ENCODE results near the gene TOMM70. TPM values are rescaled to one million over a fixed set of nuclear protein-coding genes. Genes with fewer than 3 reads are reported as not detected.

Gene TOMM70
- total RNA-seq, 1 experiment from 2014 or later: 59.2 TPM

GRCh38 chr3:100334488-100335351, 66.2 kb downstream of the TOMM70 start, which contains the start of gene NIT2:
Gene NIT2 (plus strand): TSS chr3:100334757. CDS start chr3:100334792, 35 bp downstream.
- ChIA-PET POLR2A (interaction anchor here (0.6 to 2.5 kb wide), 5 partner anchors 30 to 443 kb away, joined by 3 to 15 read pairs (median 3); partner anchors contain the start of genes LNP1 and TOMM70), CTCF (interaction anchor here (0.9 to 1.2 kb wide), 5 partner anchors 12 to 268 kb away, joined by 3 to 4 read pairs (median 4); no protein-coding TSS in a partner anchor)
- Mint-ChIP-seq H3K27ac (peak within 1 kb of the TSS; percentile 73), H3K27me3 (ENCODE audit: low read depth) (peaks cover 17% of the 10 kb centered on the region), H3K9me3 (no peaks in the 10 kb centered on the region), H3K36me3 (no peaks in the 10 kb centered on the region), H3K4me1 (peaks cover 17% of the 10 kb centered on the region), H3K4me3 (peak within 1 kb of the TSS; percentile 85)
- ATAC-seq: peak; percentile 96
- peak; percentile 95 for DNase-seq (ENCODE audit: low spot score)
- TF ChIP-seq RORB (CRISPR knock-in tag; IDR thresholded peaks at IDR 0.05) (no peak), RELA (CRISPR knock-in tag; IDR thresholded peaks at IDR 0.05; ENCODE audit: borderline replicate concordance) (no peak), MXD4 (CRISPR knock-in tag; IDR thresholded peaks at IDR 0.05; ENCODE audit: borderline replicate concordance) (no peak), SMAD3 (CRISPR knock-in tag; IDR thresholded peaks at IDR 0.05; ENCODE audit: borderline replicate concordance) (no peak), ZBTB21 (CRISPR knock-in tag; IDR thresholded peaks at IDR 0.05; ENCODE audit: borderline replicate concordance) (no peak), OVOL2 (CRISPR knock-in tag; IDR thresholded peaks at IDR 0.05; ENCODE audit: borderline replicate concordance) (no peak), ZNF396 (CRISPR knock-in tag; IDR thresholded peaks at IDR 0.05; ENCODE audit: borderline replicate concordance) (no peak), SP1 (CRISPR knock-in tag; conservative IDR thresholded peaks at IDR 0.05) (peak; percentile 55), ZNF232 (CRISPR knock-in tag; IDR thresholded peaks at IDR 0.05) (no peak), JAZF1 (CRISPR knock-in tag; IDR thresholded peaks at IDR 0.05) (no peak), IRF2 (CRISPR knock-in tag; IDR thresholded peaks at IDR 0.05; ENCODE audit: borderline replicate concordance, low read depth) (no peak), JUN (CRISPR knock-in tag; IDR thresholded peaks at IDR 0.05) (no peak), GTF2I (CRISPR knock-in tag; conservative IDR thresholded peaks at IDR 0.05) (no peak), ZNF121 (CRISPR knock-in tag; IDR thresholded peaks at IDR 0.05) (no peak), USF1 (CRISPR knock-in tag; IDR thresholded peaks at IDR 0.05) (no peak), NFATC4 (CRISPR knock-in tag; IDR thresholded peaks at IDR 0.05) (no peak), ATF3 (CRISPR knock-in tag; conservative IDR thresholded peaks at IDR 0.05) (no peak), EMX1 (CRISPR knock-in tag; IDR thresholded peaks at IDR 0.05) (no peak), NR3C1 (CRISPR knock-in tag; conservative IDR thresholded peaks at IDR 0.05; ENCODE audit: low read depth) (no peak), NFE2L1 (CRISPR knock-in tag; IDR thresholded peaks at IDR 0.05) (peak; percentile 74; the same call in 1 of the 2 replicates), TEAD4 (CRISPR knock-in tag; IDR thresholded peaks at IDR 0.05) (no peak)
- TF ChIP-seq, protein P1, sequence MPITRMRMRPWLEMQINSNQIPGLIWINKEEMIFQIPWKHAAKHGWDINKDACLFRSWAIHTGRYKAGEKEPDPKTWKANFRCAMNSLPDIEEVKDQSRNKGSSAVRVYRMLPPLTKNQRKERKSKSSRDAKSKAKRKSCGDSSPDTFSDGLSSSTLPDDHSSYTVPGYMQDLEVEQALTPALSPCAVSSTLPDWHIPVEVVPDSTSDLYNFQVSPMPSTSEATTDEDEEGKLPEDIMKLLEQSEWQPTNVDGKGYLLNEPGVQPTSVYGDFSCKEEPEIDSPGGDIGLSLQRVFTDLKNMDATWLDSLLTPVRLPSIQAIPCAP (CRISPR knock-in tag; IDR thresholded peaks at IDR 0.05): no peak
- TF ChIP-seq, protein P2, sequence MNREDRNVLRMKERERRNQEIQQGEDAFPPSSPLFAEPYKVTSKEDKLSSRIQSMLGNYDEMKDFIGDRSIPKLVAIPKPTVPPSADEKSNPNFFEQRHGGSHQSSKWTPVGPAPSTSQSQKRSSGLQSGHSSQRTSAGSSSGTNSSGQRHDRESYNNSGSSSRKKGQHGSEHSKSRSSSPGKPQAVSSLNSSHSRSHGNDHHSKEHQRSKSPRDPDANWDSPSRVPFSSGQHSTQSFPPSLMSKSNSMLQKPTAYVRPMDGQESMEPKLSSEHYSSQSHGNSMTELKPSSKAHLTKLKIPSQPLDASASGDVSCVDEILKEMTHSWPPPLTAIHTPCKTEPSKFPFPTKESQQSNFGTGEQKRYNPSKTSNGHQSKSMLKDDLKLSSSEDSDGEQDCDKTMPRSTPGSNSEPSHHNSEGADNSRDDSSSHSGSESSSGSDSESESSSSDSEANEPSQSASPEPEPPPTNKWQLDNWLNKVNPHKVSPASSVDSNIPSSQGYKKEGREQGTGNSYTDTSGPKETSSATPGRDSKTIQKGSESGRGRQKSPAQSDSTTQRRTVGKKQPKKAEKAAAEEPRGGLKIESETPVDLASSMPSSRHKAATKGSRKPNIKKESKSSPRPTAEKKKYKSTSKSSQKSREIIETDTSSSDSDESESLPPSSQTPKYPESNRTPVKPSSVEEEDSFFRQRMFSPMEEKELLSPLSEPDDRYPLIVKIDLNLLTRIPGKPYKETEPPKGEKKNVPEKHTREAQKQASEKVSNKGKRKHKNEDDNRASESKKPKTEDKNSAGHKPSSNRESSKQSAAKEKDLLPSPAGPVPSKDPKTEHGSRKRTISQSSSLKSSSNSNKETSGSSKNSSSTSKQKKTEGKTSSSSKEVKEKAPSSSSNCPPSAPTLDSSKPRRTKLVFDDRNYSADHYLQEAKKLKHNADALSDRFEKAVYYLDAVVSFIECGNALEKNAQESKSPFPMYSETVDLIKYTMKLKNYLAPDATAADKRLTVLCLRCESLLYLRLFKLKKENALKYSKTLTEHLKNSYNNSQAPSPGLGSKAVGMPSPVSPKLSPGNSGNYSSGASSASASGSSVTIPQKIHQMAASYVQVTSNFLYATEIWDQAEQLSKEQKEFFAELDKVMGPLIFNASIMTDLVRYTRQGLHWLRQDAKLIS (CRISPR knock-in tag; IDR thresholded peaks at IDR 0.05; ENCODE audit: borderline replicate concordance): no peak
- TF ChIP-seq, protein P3, sequence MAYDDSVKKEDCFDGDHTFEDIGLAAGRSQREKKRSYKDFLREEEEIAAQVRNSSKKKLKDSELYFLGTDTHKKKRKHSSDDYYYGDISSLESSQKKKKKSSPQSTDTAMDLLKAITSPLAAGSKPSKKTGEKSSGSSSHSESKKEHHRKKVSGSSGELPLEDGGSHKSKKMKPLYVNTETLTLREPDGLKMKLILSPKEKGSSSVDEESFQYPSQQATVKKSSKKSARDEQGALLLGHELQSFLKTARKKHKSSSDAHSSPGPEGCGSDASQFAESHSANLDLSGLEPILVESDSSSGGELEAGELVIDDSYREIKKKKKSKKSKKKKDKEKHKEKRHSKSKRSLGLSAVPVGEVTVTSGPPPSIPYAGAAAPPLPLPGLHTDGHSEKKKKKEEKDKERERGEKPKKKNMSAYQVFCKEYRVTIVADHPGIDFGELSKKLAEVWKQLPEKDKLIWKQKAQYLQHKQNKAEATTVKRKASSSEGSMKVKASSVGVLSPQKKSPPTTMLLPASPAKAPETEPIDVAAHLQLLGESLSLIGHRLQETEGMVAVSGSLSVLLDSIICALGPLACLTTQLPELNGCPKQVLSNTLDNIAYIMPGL (CRISPR knock-in tag; IDR thresholded peaks at IDR 0.05): no peak
- TF ChIP-seq, protein P4, sequence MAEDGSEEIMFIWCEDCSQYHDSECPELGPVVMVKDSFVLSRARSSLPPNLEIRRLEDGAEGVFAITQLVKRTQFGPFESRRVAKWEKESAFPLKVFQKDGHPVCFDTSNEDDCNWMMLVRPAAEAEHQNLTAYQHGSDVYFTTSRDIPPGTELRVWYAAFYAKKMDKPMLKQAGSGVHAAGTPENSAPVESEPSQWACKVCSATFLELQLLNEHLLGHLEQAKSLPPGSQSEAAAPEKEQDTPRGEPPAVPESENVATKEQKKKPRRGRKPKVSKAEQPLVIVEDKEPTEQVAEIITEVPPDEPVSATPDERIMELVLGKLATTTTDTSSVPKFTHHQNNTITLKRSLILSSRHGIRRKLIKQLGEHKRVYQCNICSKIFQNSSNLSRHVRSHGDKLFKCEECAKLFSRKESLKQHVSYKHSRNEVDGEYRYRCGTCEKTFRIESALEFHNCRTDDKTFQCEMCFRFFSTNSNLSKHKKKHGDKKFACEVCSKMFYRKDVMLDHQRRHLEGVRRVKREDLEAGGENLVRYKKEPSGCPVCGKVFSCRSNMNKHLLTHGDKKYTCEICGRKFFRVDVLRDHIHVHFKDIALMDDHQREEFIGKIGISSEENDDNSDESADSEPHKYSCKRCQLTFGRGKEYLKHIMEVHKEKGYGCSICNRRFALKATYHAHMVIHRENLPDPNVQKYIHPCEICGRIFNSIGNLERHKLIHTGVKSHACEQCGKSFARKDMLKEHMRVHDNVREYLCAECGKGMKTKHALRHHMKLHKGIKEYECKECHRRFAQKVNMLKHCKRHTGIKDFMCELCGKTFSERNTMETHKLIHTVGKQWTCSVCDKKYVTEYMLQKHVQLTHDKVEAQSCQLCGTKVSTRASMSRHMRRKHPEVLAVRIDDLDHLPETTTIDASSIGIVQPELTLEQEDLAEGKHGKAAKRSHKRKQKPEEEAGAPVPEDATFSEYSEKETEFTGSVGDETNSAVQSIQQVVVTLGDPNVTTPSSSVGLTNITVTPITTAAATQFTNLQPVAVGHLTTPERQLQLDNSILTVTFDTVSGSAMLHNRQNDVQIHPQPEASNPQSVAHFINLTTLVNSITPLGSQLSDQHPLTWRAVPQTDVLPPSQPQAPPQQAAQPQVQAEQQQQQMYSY (CRISPR knock-in tag; IDR thresholded peaks at IDR 0.05): no peak
- TF ChIP-seq, protein P5, sequence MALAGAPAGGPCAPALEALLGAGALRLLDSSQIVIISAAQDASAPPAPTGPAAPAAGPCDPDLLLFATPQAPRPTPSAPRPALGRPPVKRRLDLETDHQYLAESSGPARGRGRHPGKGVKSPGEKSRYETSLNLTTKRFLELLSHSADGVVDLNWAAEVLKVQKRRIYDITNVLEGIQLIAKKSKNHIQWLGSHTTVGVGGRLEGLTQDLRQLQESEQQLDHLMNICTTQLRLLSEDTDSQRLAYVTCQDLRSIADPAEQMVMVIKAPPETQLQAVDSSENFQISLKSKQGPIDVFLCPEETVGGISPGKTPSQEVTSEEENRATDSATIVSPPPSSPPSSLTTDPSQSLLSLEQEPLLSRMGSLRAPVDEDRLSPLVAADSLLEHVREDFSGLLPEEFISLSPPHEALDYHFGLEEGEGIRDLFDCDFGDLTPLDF (CRISPR knock-in tag; IDR thresholded peaks at IDR 0.05): no peak
